OCI-LY3 (cell line): ENCODE data around the gene RNU1-2.

Source experiments
- CTCF ChIP-seq: fragments of 200-600, 300-600 bp; sonication (generic); IDR thresholded peaks from 2 replicates; pipeline ENCODE4 v1.5.1; 2014; ENCODE audit warnings: antibody characterized with exemption, low read length, low read depth
- EZH2phosphoT487 ChIP-seq: fragments of 200-600 bp; shearing (Covaris generic); IDR thresholded peaks from 2 replicates; pipeline ENCODE4 v1.6.1; 2018; ENCODE audit warnings: antibody characterized with exemption, mixed run types, low read depth

- TF ChIP-seq CTCF (no peak), EZH2phosphoT487 (no peak)
Observed at GRCh38 chr1:16913181-16913832, 17.5 kb downstream of the RNU1-2 start.
